ENCODE measurements around the gene MAN1B1.

The MAN1B1 gene

GRCh38 chr9:137110911-137111787 lies 24.4 kb downstream of the MAN1B1 start:
- Histone ChIP-seq H3K4me3 (ENCODE audit: severe bottlenecking) (no peak overlapping the region), H3K36me3 (ENCODE audit: low read depth) (peaks cover 22% of the 10 kb centered on the region; the same call in 1 of the 2 replicates), H3K27ac (ENCODE audit: poor library complexity, severe bottlenecking) (no peak overlapping the region), H3K9me3 (ENCODE audit: severe bottlenecking) (no peaks in the 10 kb centered on the region), H3K4me1 (ENCODE audit: insufficient read depth, poor library complexity, severe bottlenecking) (no peaks in the 10 kb centered on the region), H3K27me3 (ENCODE audit: insufficient read depth, poor library complexity, severe bottlenecking) (no peaks in the 10 kb centered on the region)
- DNase-seq (ENCODE audit: low spot score) (no peak), ATAC-seq (ENCODE audit: low read depth) (no peak)
- TF ChIP-seq CTCF (IDR thresholded peaks at IDR 0.05; ENCODE audit: poor library complexity, severe bottlenecking), result no peak

GRCh38 chr9:137111788-137112563 lies 25.2 kb downstream of the MAN1B1 start:
- TF ChIP-seq CTCF (IDR thresholded peaks at IDR 0.05; ENCODE audit: poor library complexity, severe bottlenecking), result no peak
- ATAC-seq (ENCODE audit: low read depth), result no peak
- no peak for DNase-seq (ENCODE audit: low spot score)

GRCh38 chr9:137112564-137113384 lies 26.0 kb downstream of the MAN1B1 start:
- no peak for TF ChIP-seq CTCF (IDR thresholded peaks at IDR 0.05; ENCODE audit: poor library complexity, severe bottlenecking)
- no peaks in the 10 kb centered on the region for H3K9me3 ChIP-seq (ENCODE audit: severe bottlenecking)
- no peak overlapping the region for H3K4me3 ChIP-seq (ENCODE audit: severe bottlenecking)
- H3K36me3 ChIP-seq (ENCODE audit: low read depth), result peaks cover 16% of the 10 kb centered on the region; the same call in 1 of the 2 replicates
- H3K4me1 ChIP-seq (ENCODE audit: insufficient read depth, poor library complexity, severe bottlenecking), result no peaks in the 10 kb centered on the region
- ATAC-seq (ENCODE audit: low read depth), result no peak
- no peak overlapping the region for H3K27ac ChIP-seq (ENCODE audit: poor library complexity, severe bottlenecking)
- H3K27me3 ChIP-seq (ENCODE audit: insufficient read depth, poor library complexity, severe bottlenecking), result no peaks in the 10 kb centered on the region
- DNase-seq (ENCODE audit: low spot score), result no peak

More at GRCh38 chr9:137111788-137112563, 25.2 kb downstream of the MAN1B1 start:
- Histone ChIP-seq H3K27ac (ENCODE audit: poor library complexity, severe bottlenecking) (no peak overlapping the region), H3K27me3 (ENCODE audit: insufficient read depth, poor library complexity, severe bottlenecking) (no peaks in the 10 kb centered on the region), H3K36me3 (ENCODE audit: low read depth) (peaks cover 22% of the 10 kb centered on the region; the same call in 1 of the 2 replicates), H3K4me1 (ENCODE audit: insufficient read depth, poor library complexity, severe bottlenecking) (no peaks in the 10 kb centered on the region), H3K4me3 (ENCODE audit: severe bottlenecking) (no peak overlapping the region), H3K9me3 (ENCODE audit: severe bottlenecking) (no peaks in the 10 kb centered on the region)

GRCh38 chr9:137113385-137114159 lies 26.8 kb downstream of the MAN1B1 start:
- Histone ChIP-seq H3K27me3 (ENCODE audit: insufficient read depth, poor library complexity, severe bottlenecking) (no peaks in the 10 kb centered on the region), H3K36me3 (ENCODE audit: low read depth) (peaks cover 11% of the 10 kb centered on the region; the same call in 1 of the 2 replicates), H3K9me3 (ENCODE audit: severe bottlenecking) (no peaks in the 10 kb centered on the region), H3K4me3 (ENCODE audit: severe bottlenecking) (no peak overlapping the region), H3K4me1 (ENCODE audit: insufficient read depth, poor library complexity, severe bottlenecking) (no peaks in the 10 kb centered on the region), H3K27ac (ENCODE audit: poor library complexity, severe bottlenecking) (no peak overlapping the region)
- ATAC-seq (ENCODE audit: low read depth) (no peak), DNase-seq (ENCODE audit: low spot score) (no peak)
- no peak for TF ChIP-seq CTCF (IDR thresholded peaks at IDR 0.05; ENCODE audit: poor library complexity, severe bottlenecking)
